NCI-H446 (cell line): ENCODE results near the gene RNFT2.

ENCODE experiments used
- DNase-seq, 2 experiments: peaks; one replicate each; lab custom pipeline; 2025; lab: John Stamatoyannopoulos, UW

RNFT2 gene

GRCh38 chr12:116835484-116835883 is 97.4 kb downstream of the RNFT2 start:
- DNase-seq: no peak

GRCh38 chr12:116837097-116837496 is 99.0 kb downstream of the RNFT2 start:
- no peak for DNase-seq

- no peak for DNase-seq
Observed at GRCh38 chr12:116838365-116838764, 100.2 kb downstream of the RNFT2 start.

- DNase-seq: no peak
Observed at GRCh38 chr12:116839287-116839830, 101.2 kb downstream of the RNFT2 start.

GRCh38 chr12:116843085-116843484 is 105.0 kb downstream of the RNFT2 start:
- no peak for DNase-seq

- DNase-seq: no peak
Observed at GRCh38 chr12:116849216-116849615, 111.1 kb downstream of the RNFT2 start.

GRCh38 chr12:116852303-116852702 is 114.2 kb downstream of the RNFT2 start:
- no peak for DNase-seq

- DNase-seq: no peak
Observed at GRCh38 chr12:116853507-116853906, 115.4 kb downstream of the RNFT2 start.

GRCh38 chr12:116855744-116856470 is 117.8 kb downstream of the RNFT2 start:
- no peak for DNase-seq

- DNase-seq: no peak
Observed at GRCh38 chr12:116856729-116857128, 118.6 kb downstream of the RNFT2 start.

GRCh38 chr12:116859079-116859478 is 121.0 kb downstream of the RNFT2 start:
- DNase-seq: no peak

GRCh38 chr12:116860263-116860662 is 122.1 kb downstream of the RNFT2 start:
- no peak for DNase-seq

GRCh38 chr12:116861320-116861719 is 123.2 kb downstream of the RNFT2 start:
- no peak for DNase-seq

GRCh38 chr12:116862167-116862566 is 124.1 kb downstream of the RNFT2 start:
- DNase-seq: no peak

- no peak for DNase-seq
Observed at GRCh38 chr12:116863275-116863767, 125.2 kb downstream of the RNFT2 start.

- DNase-seq: no peak
Observed at GRCh38 chr12:116864371-116865160, 126.5 kb downstream of the RNFT2 start.

GRCh38 chr12:116867523-116867922 is 129.4 kb downstream of the RNFT2 start:
- no peak for DNase-seq

GRCh38 chr12:116870306-116870705 is 132.2 kb downstream of the RNFT2 start:
- DNase-seq: no peak

- no peak for DNase-seq
Observed at GRCh38 chr12:116874324-116874995, 136.3 kb downstream of the RNFT2 start.

- peak; percentile 58 to 82 for DNase-seq
Observed at GRCh38 chr12:116876151-116876869, 138.2 kb downstream of the RNFT2 start.
